T-helper 9 cell (primary cell): ENCODE data around the gene ETV6.
"Not testable (repeated sequence)": the region's sequence is repeated elsewhere in the genome, so short reads cannot be mapped to it uniquely, and the experiment has no call there.

ENCODE experiments used
- DNase-seq: peaks from one replicate; pipeline ENCODE4 v3.0.0-alpha.2; 2020

The ETV6 gene

GRCh38 chr12:11897923-11898322 is 248.4 kb downstream of the ETV6 start:
- DNase-seq = no peak

- DNase-seq = no peak
Measured at GRCh38 chr12:11901701-11902524, 252.4 kb downstream of the ETV6 start.

DNA sequence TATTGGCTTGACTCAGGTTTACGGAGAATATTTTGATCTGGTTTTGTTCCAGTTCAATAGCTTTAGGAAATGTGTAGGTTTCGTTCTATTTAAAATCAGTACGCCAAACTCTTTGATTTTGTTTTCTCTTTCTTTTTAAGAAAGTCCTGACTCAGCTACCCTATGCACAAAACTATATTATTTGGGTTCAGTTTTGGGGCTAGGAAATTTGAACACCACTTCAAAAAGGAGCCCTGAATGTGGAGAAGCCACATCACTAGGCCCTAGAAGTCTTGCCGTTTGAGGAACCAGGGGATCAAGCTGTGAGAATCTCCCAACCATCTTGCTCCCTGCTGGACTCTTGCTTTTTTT is 253.0 kb downstream of the ETV6 start:
- no peak for DNase-seq

DNA sequence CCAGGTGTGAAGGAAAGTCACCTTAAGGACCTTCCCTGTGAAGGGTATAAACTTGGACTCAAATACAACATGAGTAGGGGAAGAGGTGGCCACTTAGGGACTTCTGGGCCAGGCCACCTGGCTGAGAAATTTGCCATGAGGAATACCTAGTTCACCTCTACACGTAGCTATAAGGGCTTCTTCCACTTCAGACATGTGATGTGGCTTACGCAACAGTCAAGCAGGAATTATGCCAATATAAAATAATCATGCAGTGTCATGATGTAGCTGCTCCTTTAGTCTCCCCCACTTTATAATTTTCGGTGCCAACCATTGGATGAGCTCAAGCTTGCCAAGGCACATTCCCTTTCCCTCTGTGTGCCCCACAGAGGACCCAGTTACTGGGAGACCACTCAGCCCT is 254.7 kb downstream of the ETV6 start:
- DNase-seq = no peak

- no peak for DNase-seq
Measured at GRCh38 chr12:11905534-11905933, 256.1 kb downstream of the ETV6 start.

DNA sequence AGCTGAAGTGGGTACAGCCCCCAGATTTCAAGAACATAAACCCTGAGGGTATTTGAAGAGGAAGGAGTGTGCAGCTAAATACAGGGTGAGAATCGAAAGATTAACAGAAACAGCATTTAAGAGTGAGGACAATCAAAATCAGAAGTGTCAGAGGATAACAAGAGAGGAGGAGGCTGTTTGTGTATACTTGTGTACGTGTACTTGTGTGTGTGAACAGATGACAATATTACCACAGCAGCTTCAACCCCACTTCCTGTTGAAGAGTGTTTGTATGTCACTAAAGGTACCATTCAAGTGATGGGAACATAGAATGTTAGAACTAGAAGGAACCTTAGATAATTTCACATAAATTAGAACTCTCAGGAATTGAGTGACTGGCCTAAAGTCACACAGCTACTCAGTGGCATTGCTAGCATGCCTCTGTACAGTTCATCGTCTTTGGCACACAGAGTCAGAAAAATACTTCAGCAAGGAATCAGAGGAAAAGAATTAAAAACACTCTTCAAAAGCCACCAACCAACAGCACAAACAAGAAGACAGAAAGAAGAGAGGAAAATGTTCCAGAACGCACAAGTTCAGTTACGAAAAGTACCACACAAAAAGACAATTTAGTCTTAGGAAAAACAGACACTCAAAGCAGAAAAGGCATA is 256.9 kb downstream of the ETV6 start:
- no peak for DNase-seq

GRCh38 chr12:11907625-11908024 is 258.2 kb downstream of the ETV6 start:
- no peak for DNase-seq

- DNase-seq = not testable (repeated sequence)
Measured at GRCh38 chr12:11909406-11909805, 259.9 kb downstream of the ETV6 start.

GRCh38 chr12:11916113-11916512 is 266.6 kb downstream of the ETV6 start:
- DNase-seq = no peak

GRCh38 chr12:11916771-11917170 is 267.3 kb downstream of the ETV6 start:
- no peak for DNase-seq

DNA sequence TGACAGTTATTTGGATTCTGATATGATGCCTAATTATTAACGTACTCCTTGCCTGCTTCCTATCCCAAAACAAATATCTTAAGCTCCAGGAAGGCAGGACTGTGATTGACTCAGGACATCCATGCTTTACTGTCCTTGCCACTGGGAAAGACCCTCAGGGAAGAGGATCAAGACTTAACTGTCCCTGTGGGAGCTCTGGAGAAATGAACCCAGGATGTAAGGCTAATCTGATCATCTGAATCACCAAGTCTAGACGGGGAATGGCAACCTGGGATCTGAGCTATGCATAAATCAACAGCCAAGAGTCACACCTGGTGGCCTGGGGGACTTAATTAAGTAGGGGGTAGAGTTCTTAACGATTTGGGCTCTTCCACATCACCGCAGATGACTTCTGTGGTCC is 268.0 kb downstream of the ETV6 start:
- DNase-seq = no peak

- DNase-seq = no peak
Measured at GRCh38 chr12:11920231-11920630, 270.8 kb downstream of the ETV6 start.

GRCh38 chr12:11922361-11922760 is 272.9 kb downstream of the ETV6 start:
- DNase-seq = no peak

GRCh38 chr12:11923067-11923466 is 273.6 kb downstream of the ETV6 start:
- no peak for DNase-seq

DNA sequence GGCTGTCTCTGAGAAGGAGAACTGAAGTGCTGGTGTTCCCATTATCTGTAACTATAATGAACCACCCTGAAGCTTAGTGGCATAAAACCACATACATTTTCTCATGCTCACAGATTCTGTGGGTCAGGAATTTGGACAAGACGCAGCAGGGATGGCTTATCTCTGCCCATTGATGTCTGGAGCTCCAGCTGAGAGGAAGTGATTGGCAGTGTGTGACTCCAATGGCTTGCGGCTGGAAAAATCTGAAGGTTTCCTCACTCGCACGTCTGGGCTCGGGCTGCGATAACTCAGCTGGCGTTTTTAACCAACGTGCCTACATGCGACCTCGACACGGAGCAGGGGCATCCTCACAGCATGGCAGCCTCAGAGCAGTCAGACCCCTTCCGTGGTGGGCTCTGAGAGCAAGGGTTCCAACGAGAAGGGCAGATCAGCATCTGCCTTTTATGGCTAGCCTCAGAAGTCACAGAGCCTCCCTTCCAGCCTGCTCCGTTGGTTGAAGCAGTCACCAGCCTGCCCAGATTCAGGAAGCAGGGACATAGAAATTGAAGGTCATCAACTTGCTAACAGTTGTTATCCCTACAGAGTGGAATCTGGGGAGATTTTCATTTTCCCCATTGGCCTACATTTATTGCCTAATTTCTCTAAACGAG is 277.9 kb downstream of the ETV6 start:
- no peak for DNase-seq

GRCh38 chr12:11929714-11930113 is 280.2 kb downstream of the ETV6 start:
- DNase-seq = no peak

DNA sequence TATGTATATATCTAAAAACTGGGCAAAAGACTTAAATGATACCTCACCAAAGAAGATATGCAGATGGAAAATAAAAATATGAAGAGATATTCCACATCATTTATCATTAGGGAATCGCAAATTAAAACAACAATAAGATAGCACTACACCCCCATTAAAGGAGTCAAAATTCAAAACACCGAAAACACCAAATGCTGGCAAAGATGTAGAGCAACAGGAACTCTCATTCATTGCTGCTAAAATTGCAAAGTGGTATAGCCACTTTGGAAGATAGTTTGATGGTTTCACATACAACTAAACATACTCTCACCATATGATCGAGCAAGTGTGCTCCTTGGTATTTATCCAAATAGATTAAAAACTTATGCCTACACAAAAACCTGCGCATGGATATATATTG is 289.7 kb downstream of the ETV6 start:
- DNase-seq = no peak

DNA sequence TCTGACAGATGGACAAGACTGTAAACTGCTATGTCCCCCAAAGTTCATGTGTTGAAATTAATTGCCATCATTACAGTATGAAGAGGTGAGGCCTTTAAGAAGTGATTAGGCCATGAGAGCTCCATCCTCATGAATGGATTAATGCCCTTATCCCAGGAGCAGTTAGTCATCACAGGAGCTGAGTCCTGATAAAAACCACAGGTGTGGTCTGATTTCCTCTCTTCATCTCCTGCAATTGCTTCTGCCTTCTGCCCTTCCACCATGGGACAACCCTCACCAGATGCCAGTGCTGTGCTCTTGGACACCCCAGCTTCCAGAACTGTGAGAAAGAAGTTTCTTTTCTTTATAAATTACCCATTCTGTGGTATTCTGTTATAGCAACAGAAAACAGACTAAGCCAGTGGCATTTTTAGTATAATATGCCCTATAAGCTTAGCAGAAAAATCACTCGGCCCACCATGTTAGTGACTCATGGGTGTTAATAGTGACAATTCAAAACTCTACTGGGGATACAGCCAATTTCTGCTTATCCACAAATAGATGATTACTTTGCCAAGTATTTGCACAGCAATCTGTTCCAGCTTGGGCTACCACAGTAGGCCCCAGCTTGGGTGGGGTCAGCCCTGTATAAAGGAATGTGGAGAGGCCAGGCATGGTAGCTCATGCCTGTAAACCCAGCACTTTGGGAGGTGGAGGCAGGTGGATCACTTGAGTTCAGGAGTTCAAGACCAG is 292.3 kb downstream of the ETV6 start:
- DNase-seq = no peak

DNA sequence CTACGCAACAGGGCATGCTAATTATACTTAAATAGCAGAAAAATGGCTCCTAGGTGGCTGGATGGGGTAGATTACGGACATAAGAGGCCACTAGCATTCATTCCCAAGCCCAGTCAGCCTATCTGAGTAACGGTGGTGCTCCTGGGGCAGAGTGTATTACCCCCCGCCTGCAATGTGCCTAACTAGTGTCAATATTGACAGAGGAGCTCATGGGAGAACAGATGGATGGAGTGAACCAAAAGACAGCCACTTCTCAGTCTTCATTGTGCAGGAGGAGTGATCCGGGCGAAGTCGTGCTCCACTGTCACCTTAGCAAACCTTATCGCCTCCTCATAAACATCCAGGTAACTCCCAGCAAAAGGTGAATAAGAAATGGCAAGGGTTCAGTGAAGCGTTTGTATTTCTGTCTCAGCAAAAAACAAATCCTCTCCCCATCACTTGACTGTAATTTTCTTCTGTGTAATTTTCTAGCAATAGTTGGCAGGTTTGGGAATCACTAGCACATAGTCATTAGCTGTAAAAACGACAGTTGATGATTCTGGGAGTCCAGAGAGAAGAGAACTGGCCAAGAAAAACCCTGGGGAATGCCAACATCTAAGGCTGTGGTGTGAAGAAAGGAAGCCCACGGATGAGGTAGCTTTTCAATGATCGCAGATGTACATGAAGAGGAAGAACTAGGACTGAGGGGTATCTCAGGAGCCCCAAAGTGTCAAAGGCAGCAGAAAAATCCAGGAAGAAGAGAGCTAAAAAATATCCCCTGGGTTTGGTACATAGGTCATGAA is 294.6 kb downstream of the ETV6 start:
- DNase-seq = no peak
